Sigmoid colon (tissue), 7 donors: ENCODE measurements around the gene PPP4R1. TPM values are rescaled to one million over a fixed set of nuclear protein-coding genes. Genes with fewer than 3 reads are reported as not detected.

Experiments
- DNase-seq: peaks from one replicate; pipeline ENCODE4 v3.0.0-alpha.2; 2019
- H3K27ac ChIP-seq, 4 donors: fragments of 200-600 bp; sonication (generic); one replicate each; pipeline ENCODE4 v1.5.1; 2016 to 2019; ENCODE audit warnings: mild to moderate bottlenecking in 1 of 4
- H3K27me3 ChIP-seq, 3 donors: fragments of 200-600 bp; sonication (generic); one replicate each; pipeline ENCODE4 v1.5.1; 2019; ENCODE audit warnings: mild to moderate bottlenecking in 1 of 3
- H3K36me3 ChIP-seq, 4 donors: fragments of 200-600 bp; sonication (generic); one replicate each; pipeline ENCODE4 v1.5.1; 2016 to 2019
- H3K4me1 ChIP-seq, 4 donors: fragments of 200-600 bp; sonication (generic); one replicate each; pipeline ENCODE4 v1.5.1; 2017 to 2019
- H3K4me3 ChIP-seq, 4 donors: fragments of 200-600 bp; sonication (generic); one replicate each; pipeline ENCODE4 v1.5.1; 2017 to 2019; ENCODE audit warnings: mild to moderate bottlenecking in 2 of 4, moderate library complexity in 1 of 4
- H3K9me3 ChIP-seq, 4 donors: fragments of 200-600 bp in 3 of 4; sonication (generic) in 3 of 4; one replicate each; pipeline versions ENCODE4 v1.5.1 to v1.6.1; 2013 to 2019
- CTCF ChIP-seq, 4 experiments: fragments of 450-650 bp in 3 of 4; fragments of 200-600 bp in 1 of 4; IDR thresholded peaks; one replicate each; pipeline ENCODE4 v1.5.1; 2016 to 2019; ENCODE audit warnings: antibody characterized with exemption in 4 of 4, mild to moderate bottlenecking in 3 of 4, moderate library complexity in 2 of 4
- EP300 ChIP-seq, 4 donors: sonication (generic); formaldehyde crosslinking; IDR thresholded peaks; one replicate each; pipeline ENCODE4 v1.6.1; 2017; ENCODE audit warnings: antibody characterized with exemption in 4 of 4
- POLR2A ChIP-seq, 2 donors: fragments of 450-650 bp; IDR thresholded peaks; one replicate each; pipeline ENCODE4 v1.6.1; 2016; ENCODE audit warnings: antibody characterized with exemption in 2 of 2, mild to moderate bottlenecking in 2 of 2, moderate library complexity in 2 of 2
- POLR2AphosphoS5 ChIP-seq, 4 donors: sonication (generic); formaldehyde crosslinking; IDR thresholded peaks; one replicate each; pipeline ENCODE4 v1.6.1; 2017; ENCODE audit warnings: antibody characterized with exemption in 4 of 4
- WGBS, 2 donors: extraction: QIAGEN DNeasy Blood & Tissue Kit; methylation state at CpG; one replicate each; pipeline ENCODE4 v1.1.7; 2013; 5-methylcytosine and 5-hydroxymethylcytosine counted together
- intact Hi-C: fragments of 100-400 bp; cut with DNase I; formaldehyde crosslinking; loops from one replicate; pipeline ENCODE4 v1.15.1; 2023
- polyA plus RNA-seq, 3 donors: library from polyadenylated mRNA; stranded (reverse); fragments of 200-250 nt; gene quantifications; one replicate each; pipeline ENCODE4 v1.2.3, GENCODE V29; 2013
- total RNA-seq, 4 donors: library from RNA; depleted of rRNA; stranded (reverse); fragments of >200 nt; gene quantifications; one replicate each; pipeline ENCODE4 v1.1.0, GENCODE V29; 2016
- donor health status: healthy with polysubstance abuse.
- donor health status: Bipolar disorder and iron deficiency.
- donor health status: healthy.

PPP4R1 gene
- total RNA-seq = 100 to 1,000 TPM; 126 to 163 (median 153) TPM
- 10 to 100 TPM; 29.4 to 33.6 (median 33.3) TPM for polyA plus RNA-seq

- no peaks in the 10 kb centered on the region for H3K9me3 ChIP-seq
- H3K27ac ChIP-seq = peak within 1 kb of the TSS; percentile 96 to 99 (median 98)
- peak in 3 of 4 donors; percentile 51 to 71 (median 66) for TF ChIP-seq POLR2AphosphoS5 (IDR thresholded peaks at IDR 0.05)
- TF ChIP-seq CTCF (IDR thresholded peaks at IDR 0.05) = no peak
- peak within 1 kb of the TSS; percentile 60 to 98 (median 92) for H3K4me3 ChIP-seq
- H3K36me3 ChIP-seq = no peaks in the 10 kb centered on the region
- 0 to 1% methylated on average over 127 of the region's 127 CpGs for WGBS, 2 donors
- H3K27me3 ChIP-seq = no peaks in the 10 kb centered on the region
- DNase-seq = peak; percentile 90
- peaks cover 0 to 47% (median 37%) of the 10 kb centered on the region in 4 donors for H3K4me1 ChIP-seq
- intact Hi-C loops = loop anchor here (2.0 to 10.0 kb wide), 4 partner anchors 94 to 910 kb away; partner anchors contain the start of genes NAPG, RAB31 and VAPA
Observed at GRCh38 chr18:9614401-9615279, at the start of gene PPP4R1. PPP4R1 (minus strand) TSS chr18:9614559; CDS start chr18:9614484, 75 bp downstream.

GRCh38 chr18:9663377-9663776, 49.0 kb upstream of the PPP4R1 start:
- H3K4me3 ChIP-seq = no peak overlapping the region
- intact Hi-C loops = no loop called here
- H3K27me3 ChIP-seq = no peaks in the 10 kb centered on the region
- no peaks in the 10 kb centered on the region for H3K36me3 ChIP-seq
- WGBS, 2 donors = 88 to 90% methylated on average over 8 of the region's 8 CpGs
- no peak for TF ChIP-seq POLR2AphosphoS5 (IDR thresholded peaks at IDR 0.05)
- no peak for TF ChIP-seq EP300 (IDR thresholded peaks at IDR 0.05)
- no peak for TF ChIP-seq CTCF (IDR thresholded peaks at IDR 0.05)
- TF ChIP-seq POLR2A (IDR thresholded peaks at IDR 0.05) = no peak
- H3K27ac ChIP-seq = no peak overlapping the region
- no peaks in the 10 kb centered on the region for H3K9me3 ChIP-seq
- no peak for DNase-seq
- H3K4me1 ChIP-seq = no peaks in the 10 kb centered on the region

- no peaks in the 10 kb centered on the region for H3K9me3 ChIP-seq
- H3K4me3 ChIP-seq = no peak overlapping the region
- H3K27me3 ChIP-seq = no peaks in the 10 kb centered on the region
- TF ChIP-seq POLR2A (IDR thresholded peaks at IDR 0.05) = no peak
- no peaks in the 10 kb centered on the region for H3K4me1 ChIP-seq
- no peak for DNase-seq
- intact Hi-C loops = no loop called here
- H3K36me3 ChIP-seq = no peaks in the 10 kb centered on the region
- H3K27ac ChIP-seq = no peak overlapping the region
- 96 to 100% methylated on average over 1 of the region's 1 CpG for WGBS, 2 donors
Observed at GRCh38 chr18:9661564-9661963, 47.2 kb upstream of the PPP4R1 start.

GRCh38 chr18:9659499-9660375, 45.4 kb upstream of the PPP4R1 start:
- Histone ChIP-seq H3K27ac (no peak overlapping the region), H3K4me3 (no peak overlapping the region), H3K9me3 (no peaks in the 10 kb centered on the region), H3K4me1 (no peaks in the 10 kb centered on the region), H3K36me3 (no peaks in the 10 kb centered on the region), H3K27me3 (no peaks in the 10 kb centered on the region)
- intact Hi-C loops = no loop called here
- DNase-seq = no peak
- WGBS, 2 donors = 94% methylated on average over 24 of the region's 24 CpGs
- TF ChIP-seq POLR2A (IDR thresholded peaks at IDR 0.05) = no peak
- no peak for TF ChIP-seq CTCF (IDR thresholded peaks at IDR 0.05)
- TF ChIP-seq POLR2AphosphoS5 (IDR thresholded peaks at IDR 0.05) = no peak
- no peak for TF ChIP-seq EP300 (IDR thresholded peaks at IDR 0.05)
